Neuronal stem cell (in vitro differentiated cells): ENCODE measurements around the gene MSANTD2.

Experiments
- DNase-seq: peaks from one replicate; pipeline ENCODE4 v3.0.0-alpha.2; 2013; ENCODE audit warnings: low spot score
- H2AFZ ChIP-seq: one replicate; pipeline ENCODE4 v1.6.1; 2013; ENCODE audit warnings: mild to moderate bottlenecking, low read length, inconsistent platforms
- H2AK5ac ChIP-seq: 2 replicates; pipeline ENCODE4 v1.6.1; 2013; ENCODE audit warnings: low read depth, mild to moderate bottlenecking, inconsistent platforms, low read length, moderate library complexity, mixed read lengths
- H2BK120ac ChIP-seq: 2 replicates; pipeline ENCODE4 v1.6.1; 2013; ENCODE audit warnings: low read depth, mild to moderate bottlenecking, inconsistent platforms, low read length, moderate library complexity, mixed read lengths
- H2BK12ac ChIP-seq: one replicate; pipeline ENCODE4 v1.6.1; 2013; ENCODE audit warnings: low read length, inconsistent platforms
- H2BK15ac ChIP-seq: 2 replicates; pipeline ENCODE4 v1.6.1; 2013; ENCODE audit warnings: mild to moderate bottlenecking, low read length, inconsistent platforms, mixed read lengths
- H2BK5ac ChIP-seq: one replicate; pipeline ENCODE4 v1.6.1; 2013; ENCODE audit warnings: inconsistent platforms, mild to moderate bottlenecking, low read length, moderate library complexity
- H3K14ac ChIP-seq: one replicate; pipeline ENCODE4 v1.6.1; 2013; ENCODE audit warnings: low read length, inconsistent platforms
- H3K18ac ChIP-seq: 2 replicates; pipeline ENCODE4 v1.6.1; 2013; ENCODE audit warnings: low read length, inconsistent platforms
- H3K23ac ChIP-seq: 2 replicates; pipeline ENCODE4 v1.6.1; 2013; ENCODE audit warnings: low read depth, mild to moderate bottlenecking, mixed read lengths, low read length, inconsistent platforms; ENCODE audit not compliant: poor library complexity
- H3K27ac ChIP-seq: replicated peaks from 3 replicates; pipeline ENCODE4 v1.5.1; 2013; ENCODE audit warnings: low read length, inconsistent platforms
- H3K27me3 ChIP-seq, 3 experiments: 2 replicates each; pipeline ENCODE4 v1.6.1; 2013; ENCODE audit warnings: low read length in 3 of 3, mild to moderate bottlenecking in 2 of 3, inconsistent platforms in 1 of 3, low read depth in 1 of 3, mixed read lengths in 1 of 3, moderate library complexity in 1 of 3; ENCODE audit not compliant: control insufficient read depth in 3 of 3, insufficient read depth in 3 of 3
- H3K36me3 ChIP-seq, 2 donors: replicated peaks in 1 of 2; 2 replicates each; pipeline ENCODE4 v1.6.1; 2013; ENCODE audit warnings: low read length in 2 of 2; ENCODE audit not compliant: control insufficient read depth in 2 of 2, insufficient read depth in 2 of 2
- H3K4ac ChIP-seq: 2 replicates; pipeline ENCODE4 v1.6.1; 2013; ENCODE audit warnings: inconsistent platforms, mild to moderate bottlenecking, low read length, moderate library complexity
- H3K4me1 ChIP-seq, 2 donors: 1 replicate in 1 of 2; 2 replicates in 1 of 2; pipeline ENCODE4 v1.6.1; 2013; ENCODE audit warnings: low read length in 2 of 2, low read depth in 1 of 2; ENCODE audit not compliant: control insufficient read depth in 2 of 2, insufficient read depth in 1 of 2
- H3K4me2 ChIP-seq: one replicate; pipeline ENCODE4 v1.6.1; 2013; ENCODE audit warnings: mild to moderate bottlenecking, low read length, inconsistent platforms; ENCODE audit not compliant: insufficient read depth, poor library complexity, severe bottlenecking
- H3K4me3 ChIP-seq, 2 donors: 2 replicates each; pipeline ENCODE4 v1.5.1; 2013; ENCODE audit warnings: low read length in 2 of 2, mild to moderate bottlenecking in 2 of 2, inconsistent platforms in 1 of 2, moderate library complexity in 1 of 2
- H3K79me1 ChIP-seq: one replicate; pipeline ENCODE4 v1.6.1; 2013; ENCODE audit warnings: low read depth, mild to moderate bottlenecking, inconsistent platforms, low read length, moderate library complexity
- H3K9ac ChIP-seq: one replicate; pipeline ENCODE4 v1.6.1; 2013; ENCODE audit warnings: mild to moderate bottlenecking, low read depth, low read length, inconsistent platforms; ENCODE audit not compliant: poor library complexity
- H3K9me3 ChIP-seq, 2 donors: replicated peaks in 1 of 2; 2 replicates each; pipeline versions ENCODE3 to v1.6.1; 2013; ENCODE audit warnings: low read length in 2 of 2, mild to moderate bottlenecking in 2 of 2, inconsistent platforms in 1 of 2, low read depth in 1 of 2, mixed read lengths in 1 of 2, moderate library complexity in 1 of 2; ENCODE audit not compliant: control insufficient read depth in 2 of 2, insufficient read depth in 1 of 2
- H4K8ac ChIP-seq: one replicate; pipeline ENCODE4 v1.6.1; 2013; ENCODE audit warnings: low read depth, mild to moderate bottlenecking, inconsistent platforms, low read length, moderate library complexity
- H4K91ac ChIP-seq: one replicate; pipeline ENCODE4 v1.6.1; 2013; ENCODE audit warnings: low read length, low read depth, mild to moderate bottlenecking, inconsistent platforms; ENCODE audit not compliant: poor library complexity
- WGBS, 2 donors: extraction: QIAGEN DNeasy Blood & Tissue Kit; methylation state at CpG; one replicate each; pipeline ENCODE4 v1.1.7; 2013; ENCODE audit warnings: missing lambda C conversion rate in 2 of 2, mixed read lengths in 1 of 2; ENCODE audit not compliant: insufficient read length in 2 of 2, insufficient replicate concordance in 1 of 2; ENCODE audit errors: extremely low coverage in 2 of 2; 5-methylcytosine and 5-hydroxymethylcytosine counted together

The MSANTD2 gene

GRCh38 chr11:124839972-124840621, 39.9 kb upstream of the MSANTD2 start:
- Histone ChIP-seq H3K4me2 (peak overlapping the region; percentile 95), H2BK120ac (no peak overlapping the region), H3K23ac (peak overlapping the region; percentile 25), H2BK5ac (peak overlapping the region; percentile 10), H3K4me1 (peaks cover 9 to 32% of the 10 kb centered on the region in 2 donors), H3K4ac (no peak overlapping the region), H3K9ac (no peak overlapping the region), H3K27me3 (peaks cover 11 to 75% (median 58%) of the 10 kb centered on the region in 3 experiments), H2AFZ (peak overlapping the region; percentile 93), H3K18ac (peak overlapping the region; percentile 95), H3K79me1 (no peaks in the 10 kb centered on the region), H3K14ac (no peak overlapping the region), H2AK5ac (peak overlapping the region; percentile 81), H2BK12ac (peak overlapping the region; percentile 42), H3K27ac (no peak overlapping the region), H4K8ac (no peak overlapping the region), H3K9me3 (peaks cover 0 to 7% of the 10 kb centered on the region in 2 donors), H3K36me3 (no peaks in the 10 kb centered on the region), H3K4me3 (peak overlapping the region; percentile 37 to 61), H2BK15ac (peak overlapping the region; percentile 87), H4K91ac (no peak overlapping the region)
- WGBS, 2 donors: no CpG with 5 or more reads among the region's 20 CpGs
- DNase-seq: no peak

GRCh38 chr11:124839128-124839971, 39.1 kb upstream of the MSANTD2 start:
- peaks cover 11 to 68% (median 52%) of the 10 kb centered on the region in 3 experiments for H3K27me3 ChIP-seq
- H2BK5ac ChIP-seq: peak overlapping the region; percentile 10
- H3K4ac ChIP-seq: no peak overlapping the region
- H3K27ac ChIP-seq: no peak overlapping the region
- H3K9ac ChIP-seq: peak overlapping the region; percentile 85
- H3K4me3 ChIP-seq: peak overlapping the region; percentile 37 to 69
- H2BK15ac ChIP-seq: peak overlapping the region; percentile 87
- no peaks in the 10 kb centered on the region for H3K79me1 ChIP-seq
- no peak overlapping the region for H2BK120ac ChIP-seq
- DNase-seq: no peak
- H3K9me3 ChIP-seq: peaks cover 0 to 7% of the 10 kb centered on the region in 2 donors
- peaks cover 9 to 25% of the 10 kb centered on the region in 2 donors for H3K4me1 ChIP-seq
- H3K36me3 ChIP-seq: no peaks in the 10 kb centered on the region
- H3K14ac ChIP-seq: no peak overlapping the region
- no CpG with 5 or more reads among the region's 87 CpGs for WGBS, 2 donors
- H3K23ac ChIP-seq: no peak overlapping the region
- H2AFZ ChIP-seq: peak overlapping the region; percentile 93
- H3K18ac ChIP-seq: peak overlapping the region; percentile 95
- no peak overlapping the region for H4K8ac ChIP-seq
- no peak overlapping the region for H2AK5ac ChIP-seq
- H4K91ac ChIP-seq: no peak overlapping the region
- peak overlapping the region; percentile 42 for H2BK12ac ChIP-seq
- peak overlapping the region; percentile 95 for H3K4me2 ChIP-seq

- no peaks in the 10 kb centered on the region for H3K79me1 ChIP-seq
- H2BK5ac ChIP-seq: no peak overlapping the region
- no peak overlapping the region for H2BK120ac ChIP-seq
- H3K23ac ChIP-seq: no peak overlapping the region
- H3K18ac ChIP-seq: peak overlapping the region; percentile 95
- H3K9ac ChIP-seq: no peak overlapping the region
- H3K4me2 ChIP-seq: peak overlapping the region; percentile 95
- H3K9me3 ChIP-seq: peaks cover 0 to 7% of the 10 kb centered on the region in 2 donors
- H3K4me1 ChIP-seq: peaks cover 9 to 23% of the 10 kb centered on the region in 2 donors
- H4K8ac ChIP-seq: no peak overlapping the region
- no peak for DNase-seq
- no peak overlapping the region for H3K14ac ChIP-seq
- no CpG with 5 or more reads among the region's 5 CpGs for WGBS, 2 donors
- peaks cover 11 to 64% (median 49%) of the 10 kb centered on the region in 3 experiments for H3K27me3 ChIP-seq
- no peak overlapping the region for H3K27ac ChIP-seq
- H3K4ac ChIP-seq: no peak overlapping the region
- H2AK5ac ChIP-seq: no peak overlapping the region
- peak overlapping the region in 1 of 2 donors; percentile 37 for H3K4me3 ChIP-seq
- H2AFZ ChIP-seq: peak overlapping the region; percentile 93
- H2BK15ac ChIP-seq: peak overlapping the region; percentile 87
- no peak overlapping the region for H2BK12ac ChIP-seq
- no peaks in the 10 kb centered on the region for H3K36me3 ChIP-seq
- no peak overlapping the region for H4K91ac ChIP-seq
Observed at GRCh38 chr11:124838805-124839127, 38.6 kb upstream of the MSANTD2 start.

- no peak overlapping the region for H2BK15ac ChIP-seq
- peaks cover 6 to 16% of the 10 kb centered on the region in 2 donors for H3K4me1 ChIP-seq
- no peak overlapping the region for H4K91ac ChIP-seq
- H3K9ac ChIP-seq: no peak overlapping the region
- no peak overlapping the region for H3K27ac ChIP-seq
- no peak overlapping the region for H3K4me2 ChIP-seq
- H2BK5ac ChIP-seq: no peak overlapping the region
- no peak overlapping the region for H2BK12ac ChIP-seq
- no peak overlapping the region for H3K18ac ChIP-seq
- WGBS, 2 donors: no CpG with 5 or more reads among the region's 3 CpGs
- H3K4ac ChIP-seq: no peak overlapping the region
- no peak overlapping the region for H2AFZ ChIP-seq
- H3K27me3 ChIP-seq: peaks cover 11 to 54% (median 46%) of the 10 kb centered on the region in 3 experiments
- H3K23ac ChIP-seq: no peak overlapping the region
- H3K9me3 ChIP-seq: peaks cover 0 to 7% of the 10 kb centered on the region in 2 donors
- H4K8ac ChIP-seq: no peak overlapping the region
- no peak overlapping the region for H2BK120ac ChIP-seq
- no peak for DNase-seq
- no peak overlapping the region for H2AK5ac ChIP-seq
- H3K79me1 ChIP-seq: no peaks in the 10 kb centered on the region
- no peaks in the 10 kb centered on the region for H3K36me3 ChIP-seq
- H3K14ac ChIP-seq: no peak overlapping the region
- no peak overlapping the region for H3K4me3 ChIP-seq
Observed at GRCh38 chr11:124837491-124837856, 37.3 kb upstream of the MSANTD2 start.
